Adipose tissue (tissue), 3 donors: ENCODE measurements around the gene LCN15. TPM values are rescaled to one million over a fixed set of nuclear protein-coding genes. Genes with fewer than 3 reads are reported as not detected.

Experiments
- H3K27ac ChIP-seq: one replicate; pipeline ENCODE4 v1.5.1; 2013; ENCODE audit warnings: low read depth, low read length
- WGBS, 3 donors: extraction: QIAGEN DNeasy Blood & Tissue Kit; methylation state at CpG; one replicate each; pipeline ENCODE4 v1.1.7; 2013; 5-methylcytosine and 5-hydroxymethylcytosine counted together
- polyA plus RNA-seq, 3 donors: library from polyadenylated mRNA; stranded (reverse); fragments of 200-250 nt; gene quantifications; one replicate each; pipeline ENCODE4 v1.2.3, GENCODE V29; 2013
- donor health status: healthy with polysubstance abuse.
- donor health status: Bipolar disorder and iron deficiency.
- donor health status: healthy.

The LCN15 gene
- polyA plus RNA-seq, 3 donors: not detected

GRCh38 chr9:136732444-136733178 lies 31.7 kb downstream of the LCN15 start:
- H3K27ac ChIP-seq: no peak overlapping the region
- 76 to 78% (median 77%) methylated on average over 16 of the region's 16 CpGs for WGBS, 3 donors

DNA sequence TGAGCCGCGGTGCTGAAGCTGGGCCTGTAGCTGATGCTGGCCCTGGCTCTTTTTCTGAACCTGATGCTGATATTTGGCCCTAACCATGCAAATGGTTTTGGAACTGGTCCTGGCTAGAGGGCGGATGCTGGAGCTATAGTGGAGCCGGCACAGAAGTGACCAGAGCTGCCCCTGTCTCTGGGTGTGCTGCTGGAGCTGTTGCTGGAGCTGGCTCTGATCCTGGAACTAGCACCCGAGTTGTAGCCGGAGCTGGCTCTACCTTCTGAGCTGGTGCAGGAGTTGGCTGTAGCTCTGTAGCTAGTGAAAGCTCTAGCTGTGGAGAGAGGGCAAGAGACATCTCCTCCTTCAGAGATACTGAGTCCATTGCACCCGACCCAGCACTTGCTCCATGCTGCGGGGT lies 34.4 kb downstream of the LCN15 start:
- H3K27ac ChIP-seq: no peak overlapping the region
- WGBS, 3 donors: 91 to 97% (median 94%) methylated on average over 8 of the region's 8 CpGs

DNA sequence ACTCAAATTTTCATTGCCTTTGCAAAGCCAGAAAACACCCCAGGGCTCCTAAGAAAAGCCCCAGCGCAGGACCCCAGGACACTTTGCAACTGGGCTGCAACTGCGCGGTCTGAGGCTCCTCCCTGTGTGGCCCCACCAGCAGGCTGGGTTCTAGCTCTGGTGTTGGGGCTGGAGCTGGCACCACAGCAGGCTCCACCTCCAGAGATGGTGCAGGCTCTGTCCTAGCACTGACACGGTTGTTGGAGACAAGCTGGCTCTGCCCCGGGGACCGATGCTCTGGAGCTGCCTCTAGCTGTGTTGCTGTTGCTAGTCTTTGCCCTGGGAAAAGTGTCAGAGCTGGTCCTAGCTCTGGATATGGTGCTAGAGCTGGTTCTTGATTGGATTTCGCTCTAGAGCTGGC lies 35.2 kb downstream of the LCN15 start:
- no peak overlapping the region for H3K27ac ChIP-seq
- WGBS, 3 donors: 71 to 94% (median 74%) methylated on average over 7 of the region's 7 CpGs

GRCh38 chr9:136728548-136729123 lies 35.7 kb downstream of the LCN15 start:
- H3K27ac ChIP-seq: no peak overlapping the region

DNA sequence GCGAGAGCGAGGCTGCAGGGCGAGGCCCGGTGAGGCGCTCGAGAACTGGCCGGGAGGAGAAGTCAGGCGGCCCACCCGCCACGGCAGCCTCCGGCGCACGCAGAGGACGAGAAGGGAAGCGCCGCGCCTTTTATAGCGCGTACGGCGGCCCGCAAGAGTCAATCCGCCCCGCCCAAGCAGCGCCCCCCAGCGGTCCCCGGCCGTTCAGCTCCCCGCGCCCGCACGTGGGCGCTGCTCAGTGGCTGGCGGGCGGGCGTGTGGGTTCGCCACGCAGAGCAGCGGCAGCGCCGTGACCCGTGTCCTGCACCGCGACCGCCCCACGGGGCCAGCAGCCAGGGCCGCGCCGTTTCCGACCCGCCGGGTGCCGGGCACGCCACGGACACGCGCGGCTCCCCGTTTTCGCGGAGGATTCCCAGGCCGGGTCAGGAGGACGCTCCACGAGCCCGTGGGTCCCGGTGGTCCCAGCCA lies 36.2 kb downstream of the LCN15 start:
- WGBS, 3 donors: 0 to 1% (median 0%) methylated on average over 58 to 66 of the region's 66 CpGs
- H3K27ac ChIP-seq: no peak overlapping the region

More at GRCh38 chr9:136728548-136729123, 35.7 kb downstream of the LCN15 start:
- 2 to 7% (median 3%) methylated on average over 39 to 53 of the region's 53 CpGs for WGBS, 3 donors

DNA sequence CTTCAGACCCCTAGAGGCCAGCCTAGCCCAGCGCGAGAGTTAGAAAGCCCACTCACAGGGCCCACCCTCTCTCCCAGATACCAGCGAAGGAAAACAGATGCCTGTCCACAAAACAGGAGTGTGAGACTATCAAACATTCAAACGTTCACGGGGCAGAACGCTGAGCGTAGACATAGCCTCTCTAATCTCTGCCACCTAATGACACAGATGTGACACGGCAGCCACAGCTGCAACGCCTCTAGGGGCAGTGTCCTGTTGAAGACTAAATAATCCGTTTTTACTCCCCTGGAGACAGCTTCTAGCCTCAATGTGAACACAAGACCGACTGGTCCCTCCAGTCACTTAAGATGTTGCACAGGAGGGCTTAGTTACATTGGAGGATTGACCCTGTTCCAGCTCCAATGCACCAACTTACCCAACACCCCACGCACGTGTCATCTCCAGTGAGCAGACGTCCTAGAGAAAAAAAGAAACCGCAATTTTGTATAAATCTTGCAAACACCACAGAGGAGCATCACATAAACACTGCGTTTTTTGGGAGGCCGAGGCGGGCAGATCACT lies 37.6 kb downstream of the LCN15 start:
- no peak overlapping the region for H3K27ac ChIP-seq
- WGBS, 3 donors: 18 to 22% (median 21%) methylated on average over 18 of the region's 18 CpGs

DNA sequence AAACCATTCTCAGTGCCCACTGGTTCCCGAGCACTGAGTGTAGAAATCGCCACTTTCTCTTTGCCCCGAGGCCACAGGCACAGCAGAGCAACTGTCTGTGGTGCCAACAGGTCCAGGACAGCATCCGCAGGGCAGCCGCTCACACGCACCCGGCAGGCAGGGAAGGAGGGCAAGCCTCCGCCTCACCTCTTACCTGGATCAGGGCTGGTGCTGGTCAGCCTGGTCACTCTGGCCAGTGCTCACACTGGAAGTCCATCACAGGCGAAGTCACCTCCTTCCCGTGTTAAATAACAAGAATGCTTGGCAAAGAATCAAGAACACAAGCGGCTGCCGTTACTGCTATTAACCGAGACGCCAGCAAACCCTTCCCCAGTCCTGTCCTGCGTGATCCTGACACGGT lies 38.2 kb downstream of the LCN15 start:
- WGBS, 3 donors: 48 to 69% (median 53%) methylated on average over 16 of the region's 16 CpGs
- H3K27ac ChIP-seq: no peak overlapping the region

DNA sequence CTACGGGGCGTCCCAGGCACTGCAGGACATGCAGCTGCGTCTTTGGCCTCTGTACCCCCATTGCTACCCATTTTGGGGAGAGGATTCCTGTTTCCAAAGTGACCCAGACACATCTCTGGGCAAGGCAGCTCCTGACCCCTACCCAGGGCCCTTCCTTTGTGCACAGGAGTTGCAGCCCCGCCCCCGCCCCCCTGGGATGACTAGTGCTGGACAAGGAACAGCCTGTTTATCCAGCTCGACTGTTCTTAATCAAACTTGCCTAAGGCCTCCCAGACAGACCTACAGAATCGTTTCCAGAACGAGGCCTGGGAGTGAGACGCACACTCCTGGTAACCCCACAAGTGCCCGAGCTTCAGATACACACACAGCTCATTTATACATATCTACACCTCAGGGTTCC lies 38.7 kb downstream of the LCN15 start:
- H3K27ac ChIP-seq: no peak overlapping the region

DNA sequence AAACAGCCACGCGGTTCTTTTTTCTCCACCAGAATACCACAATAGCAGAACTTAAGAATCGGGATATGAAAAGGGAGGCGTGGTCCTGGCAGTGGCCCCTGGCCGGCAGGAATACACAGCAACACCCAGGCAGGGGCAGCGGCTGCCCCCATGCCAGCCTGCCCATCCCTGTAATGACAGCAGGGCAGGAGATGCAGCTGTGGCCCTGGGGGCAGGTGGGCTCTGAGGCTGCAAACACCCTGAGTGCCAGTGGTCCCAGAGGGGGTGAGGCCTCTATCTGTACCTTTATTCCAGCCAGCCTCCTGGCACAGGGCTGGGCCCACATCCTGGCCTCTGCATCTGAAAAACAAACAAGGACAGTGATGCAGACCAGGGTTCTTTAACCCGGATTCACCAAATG lies 39.5 kb downstream of the LCN15 start:
- WGBS, 3 donors: 70 to 78% (median 73%) methylated on average over 7 of the region's 7 CpGs
- H3K27ac ChIP-seq: no peak overlapping the region

More for the DNA sequence above, 38.7 kb downstream of the LCN15 start:
- 58 to 76% (median 69%) methylated on average over 10 of the region's 10 CpGs for WGBS, 3 donors

DNA sequence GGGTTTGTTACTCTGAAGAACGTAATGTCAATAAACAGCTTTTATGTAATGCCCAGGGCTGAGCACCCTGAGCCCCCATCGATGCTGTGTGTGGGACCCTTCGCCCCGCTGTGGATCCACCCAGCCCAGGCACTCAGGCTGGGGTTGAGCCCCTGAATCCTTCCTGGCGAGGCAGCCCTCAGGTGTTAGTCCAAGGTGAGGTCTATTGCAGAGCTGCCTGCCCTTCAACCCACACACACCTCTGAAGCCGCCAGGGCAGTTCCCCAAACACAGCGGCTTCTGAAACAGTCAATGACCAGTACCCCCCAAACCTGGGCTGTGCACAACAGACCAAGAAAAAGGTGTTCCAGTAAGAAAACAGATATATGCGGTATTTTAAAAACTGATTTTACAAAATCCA lies 40.3 kb downstream of the LCN15 start:
- WGBS, 3 donors: 90 to 93% (median 92%) methylated on average over 8 of the region's 8 CpGs
- H3K27ac ChIP-seq: no peak overlapping the region

- WGBS, 3 donors: 85 to 92% (median 88%) methylated on average over 32 of the region's 32 CpGs
- H3K27ac ChIP-seq: no peak overlapping the region
These were observed 40.8 kb downstream of the LCN15 start for GRCh38 chr9:136723362-136723976.

DNA sequence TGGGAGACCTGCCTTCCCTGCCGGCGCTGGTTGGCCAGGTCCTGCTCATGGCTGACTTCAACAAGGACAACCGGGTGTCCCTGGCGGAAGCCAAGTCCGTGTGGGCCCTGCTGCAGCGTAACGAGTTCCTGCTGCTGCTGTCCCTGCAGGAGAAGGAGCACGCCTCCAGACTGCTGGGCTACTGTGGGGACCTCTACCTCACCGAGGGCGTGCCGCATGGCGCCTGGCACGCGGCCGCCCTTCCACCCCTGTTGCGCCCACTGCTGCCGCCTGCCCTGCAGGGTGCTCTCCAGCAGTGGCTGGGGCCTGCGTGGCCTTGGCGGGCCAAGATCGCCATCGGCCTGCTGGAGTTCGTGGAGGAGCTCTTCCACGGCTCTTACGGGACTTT lies 41.4 kb downstream of the LCN15 start:
- WGBS, 3 donors: 82 to 87% (median 83%) methylated on average over 23 to 24 of the region's 24 CpGs
- no peak overlapping the region for H3K27ac ChIP-seq

DNA sequence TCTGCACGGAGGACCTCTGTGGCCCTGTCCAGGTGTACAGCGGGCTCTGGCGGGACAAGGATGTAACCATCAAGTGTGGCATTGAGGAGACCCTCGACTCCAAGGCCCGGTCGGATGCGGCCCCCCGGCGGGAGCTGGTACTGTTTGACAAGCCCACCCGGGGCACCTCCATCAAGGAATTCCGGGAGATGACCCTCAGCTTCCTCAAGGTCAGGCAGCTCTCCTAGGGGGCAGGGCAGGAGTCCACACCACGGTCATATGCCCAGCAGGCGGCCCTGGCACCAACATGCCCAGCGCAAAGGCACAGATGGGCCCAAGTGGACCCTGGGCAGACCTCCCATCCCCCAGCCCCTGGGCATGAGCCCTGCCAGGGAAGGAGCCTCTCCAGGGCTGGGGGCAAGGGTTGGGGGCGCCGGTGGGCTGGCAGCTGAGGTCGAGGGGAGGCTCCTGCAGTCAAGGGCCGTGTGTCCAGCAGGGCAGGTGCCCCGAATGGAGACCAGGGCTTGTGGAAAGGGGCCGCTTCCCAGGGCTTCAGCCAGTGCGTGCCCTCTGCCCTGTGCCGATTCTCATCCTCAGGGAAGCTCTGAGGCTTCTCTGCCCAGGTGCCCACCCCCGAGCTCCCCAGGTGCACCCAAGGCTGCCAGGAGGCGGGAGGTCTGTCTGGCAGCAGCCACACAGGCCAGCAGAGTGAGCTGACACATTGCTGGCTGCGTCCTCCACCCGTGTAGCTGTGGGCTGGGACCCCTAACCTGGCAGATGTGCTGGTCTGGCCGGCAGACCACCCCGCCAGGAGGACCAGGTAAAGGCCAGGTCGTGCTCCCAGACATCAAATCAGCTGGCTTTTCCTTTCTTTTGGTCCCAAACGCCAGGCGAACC lies 42.0 kb downstream of the LCN15 start:
- H3K27ac ChIP-seq: no peak overlapping the region
- 81 to 87% (median 81%) methylated on average over 31 of the region's 31 CpGs for WGBS, 3 donors

- H3K27ac ChIP-seq: no peak overlapping the region
- 67 to 74% (median 70%) methylated on average over 27 to 30 of the region's 30 CpGs for WGBS, 3 donors
These were observed 42.8 kb downstream of the LCN15 start for GRCh38 chr9:136721339-136722092.

- WGBS, 3 donors: 65 to 70% (median 69%) methylated on average over 11 of the region's 11 CpGs
- H3K27ac ChIP-seq: peak overlapping the region; percentile 24
These were observed 43.4 kb downstream of the LCN15 start for GRCh38 chr9:136720898-136721338.

DNA sequence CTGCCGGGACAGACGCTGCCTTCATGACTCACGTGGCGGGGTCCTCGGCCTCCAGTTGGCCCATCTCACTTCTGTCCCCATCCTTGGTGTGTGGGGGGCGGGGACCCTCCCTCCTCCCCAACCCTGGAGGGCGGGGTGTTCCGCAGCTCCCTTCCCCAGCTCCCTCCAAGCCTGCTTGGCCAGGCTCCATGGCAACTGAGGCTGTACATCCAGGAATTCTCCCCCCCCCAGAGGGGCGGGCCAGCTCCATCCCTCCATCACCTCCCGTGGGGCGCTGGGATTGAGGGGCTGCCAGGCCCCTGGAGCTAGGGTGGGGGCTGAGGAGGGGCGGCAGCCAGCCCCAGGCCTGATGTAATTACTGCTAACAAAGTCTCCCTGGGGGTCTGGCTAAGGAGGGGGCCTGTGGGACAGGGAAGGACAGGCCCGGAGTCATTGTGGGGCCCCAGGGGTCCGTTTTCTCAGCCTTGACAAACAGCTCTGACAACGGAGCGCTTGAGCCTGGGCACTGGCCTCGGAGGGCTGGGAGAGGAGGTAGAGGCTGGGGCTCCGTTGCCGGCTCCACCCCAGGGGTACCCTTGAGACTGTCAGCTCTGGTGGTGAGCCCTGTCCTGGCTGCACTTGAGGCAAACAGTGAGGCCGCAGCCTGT lies 43.9 kb downstream of the LCN15 start:
- peak overlapping the region; percentile 24 for H3K27ac ChIP-seq
- 36 to 61% (median 41%) methylated on average over 19 to 20 of the region's 20 CpGs for WGBS, 3 donors

- 38 to 66% (median 46%) methylated on average over 24 of the region's 24 CpGs for WGBS, 3 donors
- no peak overlapping the region for H3K27ac ChIP-seq
These were observed 45.0 kb downstream of the LCN15 start for GRCh38 chr9:136719195-136719880.
